IMR-90 (cell line): Measurements from ENCODE around the gene LMO1. TPM values are rescaled to one million over a fixed set of nuclear protein-coding genes. Genes with fewer than 3 reads are reported as not detected.

ENCODE experiments used
- ATAC-seq: fragments of 200-7000 bp; cut with Tn5 transposase; 2 replicates; pipeline ENCODE4 v1.9.1; 2020; ENCODE audit warnings: low read depth, mild to moderate bottlenecking, moderate library complexity
- BruUV-seq: library from RNA; stranded (reverse); fragments of 400-500 nt; replicated peaks from 2 replicates; lab custom pipeline; 2021; lab: Mats Ljungman, UMichigan
- CTCF ChIA-PET: fragments of 300-600 bp; formaldehyde crosslinking; extraction: SDS; loops from one replicate; lab custom pipeline; 2021; ENCODE audit warnings: antibody characterized with exemption; lab: Yijun Ruan, JAX
- POLR2A ChIA-PET: fragments of 300-600 bp; sonication (Branson Sonifier 250); formaldehyde crosslinking; loops from one replicate; lab custom pipeline; 2022; ENCODE audit warnings: antibody characterized with exemption; ENCODE audit not compliant: unreplicated experiment; lab: Charles Lee
- DNase-seq: peaks from one replicate; pipeline ENCODE4 v3.0.0; 2013
- H2AFZ ChIP-seq: replicated peaks from 2 replicates; pipeline ENCODE3; 2013; ENCODE audit warnings: low read length, mild to moderate bottlenecking; ENCODE audit not compliant: poor library complexity
- H2AK5ac ChIP-seq: 2 replicates; pipeline ENCODE4 v1.6.1; 2013; ENCODE audit warnings: low read depth, low read length, inconsistent platforms
- H2AK9ac ChIP-seq: replicated peaks from 2 replicates; pipeline ENCODE3; 2013; ENCODE audit warnings: mild to moderate bottlenecking, low read depth, low read length, moderate library complexity; ENCODE audit not compliant: poor library complexity
- H2BK120ac ChIP-seq: 2 replicates; pipeline ENCODE4 v1.6.1; 2013; ENCODE audit warnings: low read depth, low read length, inconsistent platforms
- H2BK15ac ChIP-seq: 3 replicates; pipeline ENCODE4 v1.6.1; 2013; ENCODE audit warnings: low read depth, low read length, inconsistent platforms
- H2BK20ac ChIP-seq: 2 replicates; pipeline ENCODE4 v1.6.1; 2013; ENCODE audit warnings: low read depth, mild to moderate bottlenecking, inconsistent platforms, low read length, moderate library complexity
- H2BK5ac ChIP-seq: 2 replicates; pipeline ENCODE4 v1.6.1; 2013; ENCODE audit warnings: mild to moderate bottlenecking, low read depth, low read length, inconsistent platforms; ENCODE audit not compliant: poor library complexity, severe bottlenecking
- H3K14ac ChIP-seq: replicated peaks from 2 replicates; pipeline ENCODE4 v1.6.1; 2013; ENCODE audit warnings: low read depth, low read length, inconsistent platforms
- H3K18ac ChIP-seq: 2 replicates; pipeline ENCODE4 v1.6.1; 2013; ENCODE audit warnings: low read depth, low read length, control low read depth
- H3K23ac ChIP-seq: 2 replicates; pipeline ENCODE4 v1.6.1; 2013; ENCODE audit warnings: low read depth, low read length, inconsistent platforms
- H3K27ac ChIP-seq: 2 replicates; pipeline ENCODE4 v1.5.1; 2013; ENCODE audit warnings: mild to moderate bottlenecking, control low read depth, low read length; ENCODE audit not compliant: insufficient read depth
- H3K27me3 ChIP-seq: 2 replicates; pipeline ENCODE4 v1.6.1; 2013; ENCODE audit warnings: low read length; ENCODE audit not compliant: control insufficient read depth, insufficient read depth
- H3K36me3 ChIP-seq: 2 replicates; pipeline ENCODE4 v1.6.1; 2013; ENCODE audit warnings: low read length, mixed read lengths; ENCODE audit not compliant: control insufficient read depth, insufficient read depth
- H3K4ac ChIP-seq: 2 replicates; pipeline ENCODE4 v1.6.1; 2013; ENCODE audit warnings: low read depth, low read length, inconsistent platforms
- H3K4me1 ChIP-seq: 2 replicates; pipeline ENCODE4 v1.6.1; 2013; ENCODE audit warnings: low read length, mixed read lengths; ENCODE audit not compliant: control insufficient read depth, insufficient read depth
- H3K4me2 ChIP-seq: 2 replicates; pipeline ENCODE4 v1.6.1; 2013; ENCODE audit warnings: low read depth, mild to moderate bottlenecking, control low read depth, low read length, moderate library complexity
- H3K4me3 ChIP-seq: 2 replicates; pipeline ENCODE4 v1.5.1; 2013; ENCODE audit warnings: low read depth, mild to moderate bottlenecking, control low read depth, low read length, moderate library complexity; ENCODE audit not compliant: insufficient read depth
- H3K56ac ChIP-seq: 2 replicates; pipeline ENCODE4 v1.6.1; 2013; ENCODE audit warnings: low read length, inconsistent platforms; ENCODE audit not compliant: insufficient read depth; ENCODE audit errors: extremely low read depth
- H3K79me1 ChIP-seq, 2 experiments: 2 replicates each; pipeline ENCODE4 v1.6.1; 2013; ENCODE audit warnings: low read length in 2 of 2, inconsistent platforms in 1 of 2, low read depth in 1 of 2
- H3K9ac ChIP-seq: 2 replicates; pipeline ENCODE4 v1.6.1; 2013; ENCODE audit warnings: low read depth, low read length, control low read depth
- H3K9me1 ChIP-seq: 2 replicates; pipeline ENCODE4 v1.6.1; 2013; ENCODE audit warnings: low read length, inconsistent platforms; ENCODE audit not compliant: insufficient read depth
- H3K9me3 ChIP-seq: 2 replicates; pipeline ENCODE4 v1.6.1; 2013; ENCODE audit warnings: low read length; ENCODE audit not compliant: control insufficient read depth, insufficient read depth
- H4K20me1 ChIP-seq: 2 replicates; pipeline ENCODE4 v1.6.1; 2013; ENCODE audit warnings: low read length, inconsistent platforms; ENCODE audit not compliant: insufficient read depth
- H4K5ac ChIP-seq: 2 replicates; pipeline ENCODE4 v1.6.1; 2013; ENCODE audit warnings: mild to moderate bottlenecking, low read depth, low read length, control low read depth
- H4K8ac ChIP-seq, 2 experiments: 2 replicates each; pipeline ENCODE4 v1.6.1; 2013; ENCODE audit warnings: low read depth in 2 of 2, low read length in 2 of 2, control low read depth in 1 of 2, inconsistent platforms in 1 of 2
- H4K91ac ChIP-seq: 2 replicates; pipeline ENCODE4 v1.6.1; 2013; ENCODE audit warnings: low read depth, low read length, inconsistent platforms; ENCODE audit not compliant: insufficient read depth
- CEBPB ChIP-seq: IDR thresholded peaks from 2 replicates; pipeline ENCODE4 v1.6.1; 2012; ENCODE audit warnings: low read depth, low read length, improper control_type of control experiment
- MXI1 ChIP-seq: IDR thresholded peaks from 2 replicates; pipeline ENCODE4 v1.6.1; 2012; ENCODE audit warnings: low read depth, mild to moderate bottlenecking, low read length, moderate library complexity, borderline replicate concordance
- WGBS, 2 experiments: methylation state at CpG; one replicate each; pipeline versions ENCODE4 v1.1.5 to v1.1.7; 2013; ENCODE audit warnings: missing lambda C conversion rate in 2 of 2; ENCODE audit not compliant: insufficient read length in 1 of 2; ENCODE audit errors: extremely low coverage in 2 of 2; 5-methylcytosine and 5-hydroxymethylcytosine counted together
- dilution Hi-C: fragments of 300-500 bp; cut with HindIII; formaldehyde crosslinking; loops from one replicate; pipeline ENCODE4 v1.14.3; 2018; ENCODE audit warnings: low sequenced_read_pairs; ENCODE audit not compliant: unreplicated experiment
- in situ Hi-C: fragments of 300-500 bp; cut with MboI; formaldehyde crosslinking; loops from 3 replicates; pipeline ENCODE4 v1.14.3; 2019; ENCODE audit warnings: low sequenced_read_pairs, inconsistent platforms, mixed read lengths
- intact Hi-C: fragments of 100-400 bp; cut with micrococcal nuclease; formaldehyde crosslinking; loops from 2 replicates; pipeline ENCODE4 v1.10.0; 2022
- polyA plus RNA-seq, 3 experiments: library from polyadenylated mRNA; depleted of rRNA; stranded (reverse); fragments of >200 nt; gene quantifications; 2 replicates each; pipeline ENCODE4 v1.2.3, GENCODE V29; 2012; ENCODE audit warnings: low replicate concordance in 1 of 3
- total RNA-seq: library from RNA; depleted of rRNA; stranded (reverse); fragments of >200 nt; gene quantifications from 2 replicates; pipeline ENCODE4 v1.2.3, GENCODE V29; 2012

The LMO1 gene
- total and polyA plus RNA-seq, 2 of the 4 experiments (the other 2 are of a cell fraction), result not detected

- no peak overlapping the region for H3K4me3 ChIP-seq
- no peak overlapping the region for H3K9ac ChIP-seq
- in situ Hi-C loops (loop anchor here (25.0 kb wide), 2 partner anchors 728 to 878 kb away; partner anchors contain the start of gene TMEM9B), intact Hi-C loops (no loop called here), dilution Hi-C loops (no loop called here)
- DNase-seq (peak; percentile 27), ATAC-seq (peak; percentile 62; the same call in 1 of the 2 replicates)
- no peaks in the 10 kb centered on the region for H3K79me1 ChIP-seq
- TF ChIP-seq MXI1 (no peak), CEBPB (0 out of 2 replicates have a peak, but pooled peaks have one; percentile 9)
- H4K91ac ChIP-seq, result no peak overlapping the region
- H4K8ac ChIP-seq, result no peak overlapping the region
- H2AFZ ChIP-seq, result no peak overlapping the region
- no peak overlapping the region for H2BK120ac ChIP-seq
- H3K36me3 ChIP-seq, result no peaks in the 10 kb centered on the region
- no peak overlapping the region for H4K5ac ChIP-seq
- H2BK20ac ChIP-seq, result no peak overlapping the region
- H3K56ac ChIP-seq, result no peak overlapping the region
- WGBS, 2 experiments, result 37% methylated on average over 3 of the region's 11 CpGs; no CpG with 5 or more reads in 1 of the 2 experiments
- no peak overlapping the region for H2BK15ac ChIP-seq
- POLR2A ChIA-PET, result no interaction called here
- no peak overlapping the region for H2BK5ac ChIP-seq
- no peak overlapping the region for H3K27ac ChIP-seq
- H3K14ac ChIP-seq, result no peak overlapping the region
- H3K23ac ChIP-seq, result no peak overlapping the region
- peaks cover 15% of the 10 kb centered on the region for H3K27me3 ChIP-seq
- H2AK5ac ChIP-seq, result no peak overlapping the region
- no peaks in the 10 kb centered on the region; the same call in 1 of the 2 replicates for H3K4me1 ChIP-seq
- no peaks in the 10 kb centered on the region for H3K9me1 ChIP-seq
- no peak overlapping the region for H3K4ac ChIP-seq
- H4K20me1 ChIP-seq, result no peaks in the 10 kb centered on the region
- no peaks in the 10 kb centered on the region for H3K9me3 ChIP-seq
- BruUV-seq, result no TSS peak
- no peak overlapping the region for H3K18ac ChIP-seq
- CTCF ChIA-PET, result no interaction called here
- H3K4me2 ChIP-seq, result no peak overlapping the region
- no peak overlapping the region for H2AK9ac ChIP-seq
Observed at GRCh38 chr11:8233691-8234424, 29.8 kb downstream of the LMO1 start.
